Uterus (tissue), 2 donors: ENCODE measurements around the gene NPC1L1.

Experiments
- POLR2A ChIP-seq, 2 donors: fragments of 450-650 bp; IDR thresholded peaks; one replicate each; pipeline ENCODE4 v1.6.1; 2016; ENCODE audit warnings: antibody characterized with exemption in 2 of 2, mild to moderate bottlenecking in 1 of 2, moderate library complexity in 1 of 2
- TF ChIP-seq, protein P1 (sequence below), 4 experiments: fragments of 200-600 bp in 2 of 4; fragments of 450-650 bp in 2 of 4; sonication (generic) in 2 of 4; IDR thresholded peaks; one replicate each; pipeline ENCODE4 v1.5.1; 2016 to 2019; ENCODE audit warnings: antibody characterized with exemption in 4 of 4, mild to moderate bottlenecking in 2 of 4, moderate library complexity in 1 of 4

- TF ChIP-seq, protein P1, sequence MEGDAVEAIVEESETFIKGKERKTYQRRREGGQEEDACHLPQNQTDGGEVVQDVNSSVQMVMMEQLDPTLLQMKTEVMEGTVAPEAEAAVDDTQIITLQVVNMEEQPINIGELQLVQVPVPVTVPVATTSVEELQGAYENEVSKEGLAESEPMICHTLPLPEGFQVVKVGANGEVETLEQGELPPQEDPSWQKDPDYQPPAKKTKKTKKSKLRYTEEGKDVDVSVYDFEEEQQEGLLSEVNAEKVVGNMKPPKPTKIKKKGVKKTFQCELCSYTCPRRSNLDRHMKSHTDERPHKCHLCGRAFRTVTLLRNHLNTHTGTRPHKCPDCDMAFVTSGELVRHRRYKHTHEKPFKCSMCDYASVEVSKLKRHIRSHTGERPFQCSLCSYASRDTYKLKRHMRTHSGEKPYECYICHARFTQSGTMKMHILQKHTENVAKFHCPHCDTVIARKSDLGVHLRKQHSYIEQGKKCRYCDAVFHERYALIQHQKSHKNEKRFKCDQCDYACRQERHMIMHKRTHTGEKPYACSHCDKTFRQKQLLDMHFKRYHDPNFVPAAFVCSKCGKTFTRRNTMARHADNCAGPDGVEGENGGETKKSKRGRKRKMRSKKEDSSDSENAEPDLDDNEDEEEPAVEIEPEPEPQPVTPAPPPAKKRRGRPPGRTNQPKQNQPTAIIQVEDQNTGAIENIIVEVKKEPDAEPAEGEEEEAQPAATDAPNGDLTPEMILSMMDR (IDR thresholded peaks at IDR 0.05): no peak
- TF ChIP-seq POLR2A (IDR thresholded peaks at IDR 0.05): peak in 1 of 2 donors; percentile 45
Measured at GRCh38 chr7:44490351-44491200, 50.6 kb downstream of the NPC1L1 start, which contains the start of gene NUDCD3.
